Endothelial cell of umbilical vein (primary cell): Measurements from ENCODE around the gene C1orf105. TPM values are rescaled to one million over a fixed set of nuclear protein-coding genes. Genes with fewer than 3 reads are reported as not detected.

Source experiments
- BruUV-seq: library from RNA; stranded (reverse); fragments of 400-500 nt; replicated peaks from 2 replicates; lab custom pipeline; 2021; lab: Mats Ljungman, UMichigan
- CTCF ChIA-PET: fragments of 300-600, 350-600 bp; sonication (Branson Sonifier 250); formaldehyde crosslinking; loops from one replicate; lab custom pipeline; 2021; ENCODE audit warnings: antibody characterized with exemption, inconsistent platforms; lab: Charles Lee
- POLR2A ChIA-PET: fragments of 300-600, 350-600 bp; sonication (Branson Sonifier 250); formaldehyde crosslinking; loops from one replicate; lab custom pipeline; 2021; ENCODE audit warnings: antibody characterized with exemption, inconsistent platforms; lab: Charles Lee
- DNase-seq: peaks from one replicate; pipeline ENCODE4 v3.0.0-alpha.2; 2011; ENCODE audit warnings: low read depth, low spot score
- FAIRE-seq: peaks from 2 replicates; lab custom pipeline; 2011; peaks lifted over from hg19 to GRCh38; lab: Jason Lieb, UNC
- H2AFZ ChIP-seq: 2 replicates; pipeline ENCODE4 v1.6.0; 2012; ENCODE audit warnings: low read depth, low read length, control low read depth, inconsistent platforms
- H3K27ac ChIP-seq: 2 replicates; pipeline ENCODE4 v1.5.1; 2011; ENCODE audit warnings: low read depth, mild to moderate bottlenecking, control low read depth, low read length, moderate library complexity; ENCODE audit not compliant: insufficient read depth
- H3K27me3 ChIP-seq, 2 experiments: 2 replicates each; pipeline versions ENCODE4 v1.6.0 to v1.6.1; 2011; ENCODE audit warnings: low read length in 2 of 2, mixed read lengths in 1 of 2; ENCODE audit not compliant: control insufficient read depth in 2 of 2, insufficient read depth in 2 of 2
- H3K36me3 ChIP-seq, 2 experiments: 2 replicates in 1 of 2; 3 replicates in 1 of 2; pipeline ENCODE4 v1.5.1; 2011; ENCODE audit warnings: low read length in 2 of 2, mild to moderate bottlenecking in 1 of 2, moderate library complexity in 1 of 2; ENCODE audit not compliant: control insufficient read depth in 2 of 2, insufficient read depth in 2 of 2; ENCODE audit errors: extremely low read depth in 1 of 2
- H3K4me1 ChIP-seq: 3 replicates; pipeline ENCODE4 v1.5.1; 2011; ENCODE audit warnings: mild to moderate bottlenecking, low read length; ENCODE audit not compliant: control insufficient read depth, insufficient read depth; ENCODE audit errors: extremely low read depth
- H3K4me2 ChIP-seq: 2 replicates; pipeline ENCODE4 v1.6.1; 2011; ENCODE audit warnings: low read length, control low read depth, mixed read lengths; ENCODE audit not compliant: insufficient read depth
- H3K4me3 ChIP-seq, 3 experiments: fragments of 200-600 bp in 1 of 3; sonication (generic), shearing (Covaris generic) in 1 of 3; replicated peaks in 1 of 3; 2 replicates each; pipeline ENCODE4 v1.5.1; 2011 to 2016; ENCODE audit warnings: control low read depth in 3 of 3, low read length in 3 of 3, mild to moderate bottlenecking in 2 of 3, inconsistent platforms in 1 of 3, low read depth in 1 of 3, moderate library complexity in 1 of 3; ENCODE audit not compliant: insufficient read depth in 1 of 3
- H3K79me2 ChIP-seq: 2 replicates; pipeline ENCODE4 v1.6.0; 2012; ENCODE audit warnings: low read length, inconsistent platforms; ENCODE audit not compliant: control insufficient read depth, insufficient read depth
- H3K9ac ChIP-seq: replicated peaks from 2 replicates; pipeline ENCODE3; 2011; ENCODE audit warnings: low read length, control low read depth; ENCODE audit not compliant: insufficient read depth; ENCODE audit errors: extremely low read depth
- H3K9me1 ChIP-seq: replicated peaks from 3 replicates; pipeline ENCODE4 v1.6.0; 2011; ENCODE audit warnings: mild to moderate bottlenecking, low read length; ENCODE audit not compliant: control insufficient read depth, insufficient read depth; ENCODE audit errors: extremely low read depth
- H3K9me3 ChIP-seq: replicated peaks from 2 replicates; pipeline ENCODE4 v1.5.1; 2012; ENCODE audit warnings: low read length, inconsistent platforms; ENCODE audit not compliant: control insufficient read depth, insufficient read depth
- H4K20me1 ChIP-seq: replicated peaks from 2 replicates; pipeline ENCODE3; 2011; ENCODE audit warnings: mild to moderate bottlenecking, low read length; ENCODE audit not compliant: control insufficient read depth, insufficient read depth; ENCODE audit errors: extremely low read depth
- EZH2 ChIP-seq: IDR thresholded peaks from 2 replicates; pipeline ENCODE4 v1.6.1; 2012; ENCODE audit warnings: borderline replicate concordance, low read depth, mild to moderate bottlenecking, moderate library complexity, low read length, inconsistent platforms; ENCODE audit not compliant: severe bottlenecking
- FOS ChIP-seq: IDR thresholded peaks from 2 replicates; pipeline ENCODE4 v1.6.1; 2011; ENCODE audit warnings: mild to moderate bottlenecking, low read length, moderate library complexity, borderline replicate concordance; ENCODE audit not compliant: insufficient read depth
- GATA2 ChIP-seq: IDR thresholded peaks from 2 replicates; pipeline ENCODE4 v1.7.0; 2011; ENCODE audit warnings: low read depth, mild to moderate bottlenecking, moderate library complexity, mixed read lengths, low read length; ENCODE audit not compliant: insufficient read length, insufficient read depth
- JUN ChIP-seq: IDR thresholded peaks from 2 replicates; pipeline ENCODE4 v1.6.1; 2011; ENCODE audit warnings: borderline replicate concordance, low read depth; ENCODE audit not compliant: insufficient read length, insufficient read depth
- MYC ChIP-seq: IDR thresholded peaks from one replicate; pipeline ENCODE4 v1.6.1; 2011; ENCODE audit warnings: mild to moderate bottlenecking, low read depth, low read length
- POLR2A ChIP-seq: IDR thresholded peaks from 2 replicates; pipeline ENCODE4 v1.6.1; 2012; ENCODE audit warnings: low read depth, mild to moderate bottlenecking, control low read depth, low read length
- POLR2AphosphoS5 ChIP-seq: IDR thresholded peaks from 2 replicates; pipeline ENCODE4 v1.6.1; 2012; ENCODE audit warnings: low read depth, mild to moderate bottlenecking, control low read depth, low read length, moderate library complexity; ENCODE audit not compliant: insufficient read depth
- dilution Hi-C: fragments of 300-500 bp; cut with MboI; formaldehyde crosslinking; loops from one replicate; pipeline ENCODE4 v1.15.0; 2019; ENCODE audit warnings: low sequenced_read_pairs; ENCODE audit not compliant: extremely low pct_ligation_motif_present
- intact Hi-C: fragments of 100-400 bp; cut with micrococcal nuclease; formaldehyde crosslinking; loops from one replicate; pipeline ENCODE4 v1.10.0; 2022
- polyA plus RNA-seq, 4 experiments: library from polyadenylated mRNA; depleted of rRNA in 3 of 4; stranded (reverse) in 3 of 4; unstranded in 1 of 4; fragments of >200 nt; gene quantifications; 2 replicates each; pipeline versions ENCODE4 v1.2.1 to v1.2.3, GENCODE V29; 2011 to 2012; ENCODE audit warnings: missing spikeins in 1 of 4
- total RNA-seq: library from RNA; stranded (reverse); gene quantifications from 2 replicates; pipeline ENCODE4 v1.2.3, GENCODE V29; 2021
- TF ChIP-seq, protein P1 (sequence below): IDR thresholded peaks from 2 replicates; pipeline ENCODE4 v1.6.1; 2011; ENCODE audit not compliant: insufficient read depth, insufficient read length
- TF ChIP-seq, protein P2 (sequence below), 2 donors: IDR thresholded peaks; 1 replicate in 1 of 2; 2 replicates in 1 of 2; pipeline ENCODE4 v1.5.1; 2011; ENCODE audit warnings: low read length in 2 of 2, mild to moderate bottlenecking in 2 of 2, moderate library complexity in 2 of 2, control low read depth in 1 of 2, inconsistent platforms in 1 of 2, low read depth in 1 of 2; ENCODE audit not compliant: insufficient read depth in 1 of 2; ENCODE audit errors: extremely low read depth in 1 of 2

Gene C1orf105
- total and polyA plus RNA-seq, 2 donors (not counting 3 experiments of a cell fraction or from before 2014, with no cell fraction given): not detected

- FAIRE-seq: no peak
- Histone ChIP-seq H3K79me2 (no peaks in the 10 kb centered on the region), H3K4me3 (no peak overlapping the region), H3K9me3 (no peaks in the 10 kb centered on the region), H4K20me1 (no peaks in the 10 kb centered on the region), H3K27me3 (no peaks in the 10 kb centered on the region), H3K4me1 (peaks cover 39% of the 10 kb centered on the region), H3K9me1 (no peaks in the 10 kb centered on the region), H3K36me3 (no peaks in the 10 kb centered on the region), H2AFZ (no peak overlapping the region), H3K9ac (no peak overlapping the region), H3K27ac (no peak overlapping the region), H3K4me2 (no peak overlapping the region)
- dilution Hi-C loops: no loop called here
- TF ChIP-seq FOS (no peak), POLR2AphosphoS5 (no peak)
- POLR2A ChIA-PET: no interaction called here
- CTCF ChIA-PET: interaction anchor here (1.2 to 1.4 kb wide), 4 partner anchors 10 to 382 kb away, joined by 3 to 5 read pairs (median 4); no protein-coding TSS in a partner anchor
- BruUV-seq: no TSS peak
- no peak for DNase-seq
- intact Hi-C loops: no loop called here
These were observed 35.8 kb upstream of the C1orf105 start for GRCh38 chr1:172384656-172385055.

DNA sequence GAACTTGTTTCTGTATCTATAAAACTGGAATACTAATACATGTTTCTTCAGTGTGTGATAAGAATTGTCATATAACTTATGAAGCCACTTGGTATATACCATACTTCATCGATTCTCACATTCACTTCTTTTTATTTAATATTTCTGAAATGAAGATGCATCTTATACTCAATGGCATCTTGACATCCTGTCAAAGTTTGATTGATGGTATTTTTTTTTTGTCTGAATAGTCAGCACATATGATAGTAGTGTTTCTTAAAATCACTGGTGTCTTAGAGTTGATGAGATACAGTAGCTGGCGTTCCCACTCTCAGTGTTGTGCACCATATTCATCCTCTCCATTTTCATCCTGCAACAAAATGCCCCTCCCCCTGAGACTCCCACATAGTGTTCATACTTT, 34.4 kb upstream of the C1orf105 start:
- dilution Hi-C loops: no loop called here
- CTCF ChIA-PET: interaction anchor here (1.0 kb wide), 1 partner anchor 13 kb away, joined by 3 read pairs; no protein-coding TSS in a partner anchor
- no TSS peak for BruUV-seq

More for the DNA sequence above, 34.4 kb upstream of the C1orf105 start:
- H3K9ac ChIP-seq: no peak overlapping the region
- DNase-seq (no peak), FAIRE-seq (no peak)
- no peak overlapping the region for H3K4me3 ChIP-seq
- POLR2A ChIA-PET: no interaction called here
- H3K4me2 ChIP-seq: no peak overlapping the region
- H3K9me1 ChIP-seq: no peaks in the 10 kb centered on the region
- H3K4me1 ChIP-seq: peaks cover 36% of the 10 kb centered on the region
- H3K36me3 ChIP-seq: no peaks in the 10 kb centered on the region
- TF ChIP-seq POLR2AphosphoS5: no peak
- no peak for TF ChIP-seq EZH2
- no peak for TF ChIP-seq GATA2
- TF ChIP-seq FOS: no peak
- TF ChIP-seq, protein P1, sequence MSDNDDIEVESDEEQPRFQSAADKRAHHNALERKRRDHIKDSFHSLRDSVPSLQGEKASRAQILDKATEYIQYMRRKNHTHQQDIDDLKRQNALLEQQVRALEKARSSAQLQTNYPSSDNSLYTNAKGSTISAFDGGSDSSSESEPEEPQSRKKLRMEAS: no peak
- TF ChIP-seq POLR2A: no peak
- TF ChIP-seq, protein P2, sequence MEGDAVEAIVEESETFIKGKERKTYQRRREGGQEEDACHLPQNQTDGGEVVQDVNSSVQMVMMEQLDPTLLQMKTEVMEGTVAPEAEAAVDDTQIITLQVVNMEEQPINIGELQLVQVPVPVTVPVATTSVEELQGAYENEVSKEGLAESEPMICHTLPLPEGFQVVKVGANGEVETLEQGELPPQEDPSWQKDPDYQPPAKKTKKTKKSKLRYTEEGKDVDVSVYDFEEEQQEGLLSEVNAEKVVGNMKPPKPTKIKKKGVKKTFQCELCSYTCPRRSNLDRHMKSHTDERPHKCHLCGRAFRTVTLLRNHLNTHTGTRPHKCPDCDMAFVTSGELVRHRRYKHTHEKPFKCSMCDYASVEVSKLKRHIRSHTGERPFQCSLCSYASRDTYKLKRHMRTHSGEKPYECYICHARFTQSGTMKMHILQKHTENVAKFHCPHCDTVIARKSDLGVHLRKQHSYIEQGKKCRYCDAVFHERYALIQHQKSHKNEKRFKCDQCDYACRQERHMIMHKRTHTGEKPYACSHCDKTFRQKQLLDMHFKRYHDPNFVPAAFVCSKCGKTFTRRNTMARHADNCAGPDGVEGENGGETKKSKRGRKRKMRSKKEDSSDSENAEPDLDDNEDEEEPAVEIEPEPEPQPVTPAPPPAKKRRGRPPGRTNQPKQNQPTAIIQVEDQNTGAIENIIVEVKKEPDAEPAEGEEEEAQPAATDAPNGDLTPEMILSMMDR (IDR thresholded peaks at IDR 0.05; ENCODE audit: extremely low read depth in 1 of 2, insufficient read depth in 1 of 2, low read depth in 1 of 2, low read length in 2 of 2): no peak
- TF ChIP-seq MYC: no peak
- no peak for TF ChIP-seq JUN
- H3K27ac ChIP-seq: no peak overlapping the region
- no peaks in the 10 kb centered on the region for H3K79me2 ChIP-seq
- H3K27me3 ChIP-seq: no peaks in the 10 kb centered on the region
- no peaks in the 10 kb centered on the region for H3K9me3 ChIP-seq
- intact Hi-C loops: no loop called here
- no peaks in the 10 kb centered on the region for H4K20me1 ChIP-seq
- H2AFZ ChIP-seq: no peak overlapping the region
